A549 (cell line): ENCODE measurements around the gene TBC1D14. TPM values are rescaled to one million over a fixed set of nuclear protein-coding genes. Genes with fewer than 3 reads are reported as not detected.

Experiments
- ATAC-seq, 2 experiments: fragments of 200-7000 bp in 1 of 2; fragments of >200 bp in 1 of 2; cut with Nextera tagmentation in 1 of 2; cut with Tn5 transposase in 1 of 2; 3 replicates each; pipeline versions ENCODE4 v1.8.0 to v1.9.1; 2018 to 2020; ENCODE audit warnings: mild to moderate bottlenecking in 1 of 2, moderate library complexity in 1 of 2
- CTCF ChIA-PET: fragments of 300-600 bp; sonication (Branson Sonifier 250); formaldehyde crosslinking; extraction: SDS; loops from one replicate; lab custom pipeline; 2021; ENCODE audit warnings: antibody characterized with exemption, inconsistent platforms; lab: Yijun Ruan, JAX
- POLR2A ChIA-PET: fragments of 350-600 bp; formaldehyde crosslinking; extraction: SDS; loops from one replicate; lab custom pipeline; 2021; ENCODE audit warnings: antibody characterized with exemption, inconsistent platforms; lab: Yijun Ruan, JAX
- DNase-seq, 2 experiments: peaks; one replicate each; pipeline versions ENCODE4 v3.0.0 to v3.0.0-alpha.2; 2011 to 2016; ENCODE audit warnings: low read depth in 1 of 2, low spot score in 1 of 2
- FAIRE-seq: peaks from 2 replicates; lab custom pipeline; 2011; peaks lifted over from hg19 to GRCh38; lab: Jason Lieb, UNC
- H3K27ac ChIP-seq, 2 experiments: fragments of >200 bp; sonication (Bioruptor Twin); formaldehyde crosslinking; 3 replicates each; pipeline ENCODE4 v1.5.1; 2016 to 2017
- H3K4me1 ChIP-seq: fragments of >200 bp; sonication (Bioruptor Twin); formaldehyde crosslinking; 3 replicates; pipeline ENCODE4 v1.6.1; 2016
- H3K4me2 ChIP-seq: fragments of >200 bp; sonication (Bioruptor Twin); formaldehyde crosslinking; 3 replicates; pipeline ENCODE4 v1.6.1; 2016
- H3K4me3 ChIP-seq: fragments of >200 bp; sonication (Bioruptor Twin); formaldehyde crosslinking; 3 replicates; pipeline ENCODE4 v1.5.1; 2016
- H3K9me3 ChIP-seq: fragments of >200 bp; sonication (Bioruptor Twin); formaldehyde crosslinking; 3 replicates; pipeline ENCODE4 v1.6.1; 2016
- ATOH8 ChIP-seq: fragments of 250-450 bp; sonication (Bioruptor Pico); IDR thresholded peaks from 2 replicates; pipeline ENCODE4 v1.5.0; 2020; ENCODE audit warnings: low read depth, mild to moderate bottlenecking, moderate library complexity
- BCL3 ChIP-seq: fragments of >200 bp; sonication (Bioruptor Twin); formaldehyde crosslinking; IDR thresholded peaks from 3 replicates; pipeline ENCODE4 v1.6.1; 2016
- CBX8 ChIP-seq: fragments of 200-600 bp; sonication (generic); IDR thresholded peaks from 2 replicates; pipeline ENCODE4 v1.6.1; 2016
- CHD2 ChIP-seq: fragments of 150-350 bp; IDR thresholded peaks from 2 replicates; pipeline ENCODE4 v1.6.1; 2014; ENCODE audit warnings: low read length; ENCODE audit not compliant: partially characterized antibody
- E2F6 ChIP-seq: IDR thresholded peaks from 2 replicates; pipeline ENCODE4 v1.6.1; 2012; ENCODE audit warnings: low read depth, borderline replicate concordance
- EHF ChIP-seq: fragments of 250-450 bp; sonication (Bioruptor Pico); IDR thresholded peaks from 2 replicates; pipeline ENCODE4 v1.5.0; 2020; ENCODE audit warnings: mild to moderate bottlenecking
- EHMT2 ChIP-seq: fragments of 200-600 bp; sonication (generic); IDR thresholded peaks from 2 replicates; pipeline ENCODE4 v1.6.1; 2016; ENCODE audit warnings: antibody characterized with exemption, low read depth, mild to moderate bottlenecking, moderate library complexity
- ELK1 ChIP-seq: fragments of 150-350 bp; IDR thresholded peaks from 2 replicates; pipeline ENCODE4 v1.6.1; 2014; ENCODE audit warnings: low read depth, mild to moderate bottlenecking, low read length
- FOSB ChIP-seq: fragments of 250-450 bp; sonication (Bioruptor Pico); IDR thresholded peaks from 2 replicates; pipeline ENCODE4 v1.5.0; 2020; ENCODE audit warnings: mild to moderate bottlenecking, moderate library complexity
- GATA3 ChIP-seq: IDR thresholded peaks from 2 replicates; pipeline ENCODE4 v1.6.1; 2012; ENCODE audit warnings: borderline replicate concordance
- HEYL ChIP-seq: fragments of 250-450 bp; sonication (Bioruptor Pico); IDR thresholded peaks from 2 replicates; pipeline ENCODE4 v1.8.0; 2021; ENCODE audit warnings: mild to moderate bottlenecking, moderate library complexity
- HMGXB4 ChIP-seq: fragments of 250-450 bp; sonication (Bioruptor Pico); IDR thresholded peaks from 2 replicates; pipeline ENCODE4 v1.5.0; 2021; ENCODE audit warnings: mild to moderate bottlenecking, moderate library complexity, borderline replicate concordance
- HOXA7 ChIP-seq: fragments of 250-450 bp; sonication (Bioruptor Pico); IDR thresholded peaks from 2 replicates; pipeline ENCODE4 v1.5.0; 2020; ENCODE audit warnings: mild to moderate bottlenecking, moderate library complexity
- HOXB13 ChIP-seq: fragments of 250-450 bp; sonication (Bioruptor Pico); IDR thresholded peaks from 2 replicates; pipeline ENCODE4 v1.5.0; 2020; ENCODE audit warnings: low read depth, mild to moderate bottlenecking, moderate library complexity
- KDM5A ChIP-seq: fragments of 200-600 bp; sonication (generic); IDR thresholded peaks from 2 replicates; pipeline ENCODE4 v1.6.1; 2016; ENCODE audit warnings: antibody characterized with exemption, mild to moderate bottlenecking
- MYC ChIP-seq: IDR thresholded peaks from 2 replicates; pipeline ENCODE4 v1.6.1; 2012; ENCODE audit warnings: mild to moderate bottlenecking, inconsistent platforms, low read length, improper control_type of control experiment, borderline replicate concordance
- NFE2L2 ChIP-seq: fragments of 150-350 bp; conservative IDR thresholded peaks from 2 replicates; pipeline ENCODE4 v1.6.1; 2014; ENCODE audit warnings: low read length
- NPAS2 ChIP-seq: fragments of 250-450 bp; sonication (Bioruptor Pico); IDR thresholded peaks from 2 replicates; pipeline ENCODE4 v1.8.0; 2022; ENCODE audit warnings: mild to moderate bottlenecking, moderate library complexity, borderline replicate concordance
- PHF8 ChIP-seq: fragments of 200-600 bp; sonication (generic); IDR thresholded peaks from 2 replicates; pipeline ENCODE4 v1.6.1; 2016; ENCODE audit warnings: low read depth, mild to moderate bottlenecking, antibody characterized with exemption, moderate library complexity, borderline replicate concordance
- POLR2A ChIP-seq: IDR thresholded peaks from 2 replicates; pipeline ENCODE4 v1.6.1; 2012; ENCODE audit warnings: mild to moderate bottlenecking, low read length
- POLR2AphosphoS2 ChIP-seq: conservative IDR thresholded peaks from 2 replicates; pipeline ENCODE4 v1.6.1; 2012; ENCODE audit warnings: low read length, improper control_type of control experiment, inconsistent platforms
- RAD21 ChIP-seq, 2 experiments: fragments of >200 bp in 1 of 2; sonication (Bioruptor Twin) in 1 of 2; formaldehyde crosslinking in 1 of 2; IDR thresholded peaks in 1 of 2; conservative IDR thresholded peaks in 1 of 2; 2 replicates in 1 of 2; 3 replicates in 1 of 2; pipeline ENCODE4 v1.6.1; 2012 to 2018; ENCODE audit warnings: inconsistent platforms in 1 of 2
- RNF2 ChIP-seq: fragments of 200-600 bp; sonication (generic); IDR thresholded peaks from 2 replicates; pipeline ENCODE4 v1.6.1; 2016; ENCODE audit warnings: low read depth, mild to moderate bottlenecking, antibody characterized with exemption, moderate library complexity, borderline replicate concordance
- SREBF2 ChIP-seq: fragments of 450-650 bp; IDR thresholded peaks from 2 replicates; pipeline ENCODE4 v1.6.1; 2014; ENCODE audit warnings: mild to moderate bottlenecking, moderate library complexity
- TP53 ChIP-seq: fragments of 250-450 bp; sonication (Bioruptor Pico); IDR thresholded peaks from 2 replicates; pipeline ENCODE4 v1.5.0; 2021; ENCODE audit warnings: mild to moderate bottlenecking, moderate library complexity
- USF2 ChIP-seq: fragments of 450-650 bp; IDR thresholded peaks from 2 replicates; pipeline ENCODE4 v1.6.1; 2014; ENCODE audit warnings: antibody characterized with exemption
- ZNF302 ChIP-seq: fragments of 250-450 bp; sonication (Bioruptor Pico); IDR thresholded peaks from 2 replicates; pipeline ENCODE4 v1.9.0; 2021; ENCODE audit warnings: inconsistent platforms, mild to moderate bottlenecking, moderate library complexity
- ZSCAN20 ChIP-seq: fragments of 250-450 bp; sonication (Bioruptor Pico); IDR thresholded peaks from 2 replicates; pipeline ENCODE4 v1.8.0; 2022; ENCODE audit warnings: mild to moderate bottlenecking, moderate library complexity
- WGBS: methylation state at CpG from one replicate; pipeline ENCODE4 v1.1.6; 2017; ENCODE audit errors: missing lambda C conversion rate; 5-methylcytosine and 5-hydroxymethylcytosine counted together
- polyA plus RNA-seq, 4 experiments: library from polyadenylated mRNA; depleted of rRNA in 3 of 4; stranded (reverse); fragments of >200 nt; fragmentation: RNase III in 1 of 4; extraction: RNeasy Plus Mini Kit Qiagen cat#74134 plus additional on column Dnase treatment in 1 of 4; gene quantifications; 2 replicates in 3 of 4; 3 replicates in 1 of 4; pipeline ENCODE4 v1.2.3, GENCODE V29; 2011 to 2017

Gene TBC1D14
- polyA plus RNA-seq, 2 of the 4 experiments (the other 2 are of a cell fraction) = 30.2 to 39.0 TPM

- no peak for ATAC-seq
- 55% methylated on average over 8 of the region's 25 CpGs for WGBS
These were observed 166.5 kb downstream of the TBC1D14 start for GRCh38 chr4:7075962-7076695.

GRCh38 chr4:7076696-7077082 is 167.1 kb downstream of the TBC1D14 start:
- no peak overlapping the region for H3K4me3 ChIP-seq
- no peaks in the 10 kb centered on the region for H3K9me3 ChIP-seq
- no peak overlapping the region for H3K4me2 ChIP-seq
- H3K4me1 ChIP-seq = no peaks in the 10 kb centered on the region
- ChIA-PET CTCF (interaction anchor here (1.0 to 1.2 kb wide), 2 partner anchors 34 to 356 kb away, joined by 3 read pairs; partner anchors contain the start of gene TADA2B), POLR2A (no interaction called here)
- H3K27ac ChIP-seq = no peak overlapping the region
- ATAC-seq (no peak), DNase-seq (no peak), FAIRE-seq (no peak)
- 80% methylated on average over 6 of the region's 6 CpGs for WGBS
- TF ChIP-seq PHF8 (no peak), ELK1 (no peak), KDM5A (no peak), EHMT2 (no peak), HMGXB4 (CRISPR knock-in tag) (no peak), POLR2A (no peak), ATOH8 (no peak), USF2 (no peak), MYC (no peak), NPAS2 (no peak), POLR2AphosphoS2 (no peak), HEYL (CRISPR knock-in tag) (no peak), CHD2 (no peak), CBX8 (no peak), BCL3 (no peak), ZNF302 (CRISPR knock-in tag) (no peak), NFE2L2 (no peak), RAD21 (conservative IDR thresholded peaks at IDR 0.05 in 1 of 2, IDR thresholded peaks at IDR 0.05 in 1 of 2) (no peak), TP53 (CRISPR knock-in tag) (no peak)

More at GRCh38 chr4:7075962-7076695, 166.5 kb downstream of the TBC1D14 start:
- DNase-seq = no peak
- TF ChIP-seq RNF2 (no peak), USF2 (no peak), HOXA7 (no peak), HOXB13 (CRISPR knock-in tag) (no peak), EHMT2 (no peak), EHF (CRISPR knock-in tag) (no peak), FOSB (no peak), CBX8 (no peak), GATA3 (no peak), ZSCAN20 (CRISPR knock-in tag) (no peak), POLR2A (no peak), HEYL (CRISPR knock-in tag) (no peak), SREBF2 (no peak), E2F6 (no peak), PHF8 (no peak), NPAS2 (no peak), TP53 (CRISPR knock-in tag) (no peak)
- POLR2A ChIA-PET = no interaction called here
- no peak for FAIRE-seq
- no peaks in the 10 kb centered on the region for H3K4me1 ChIP-seq
- no peak overlapping the region for H3K4me2 ChIP-seq
- no peak overlapping the region for H3K4me3 ChIP-seq
- H3K27ac ChIP-seq = no peak overlapping the region
- H3K9me3 ChIP-seq = no peaks in the 10 kb centered on the region
- CTCF ChIA-PET = interaction anchor here (1.2 kb wide), 1 partner anchor 25 kb away, joined by 3 read pairs; no protein-coding TSS in a partner anchor
